HG03095 (cell line): Measurements from ENCODE around the gene SMIM23.

Experiments
- ATAC-seq: cut with Tn5 transposase; IDR thresholded peaks from one replicate; pipeline ENCODE4 v1.9.1; 2021; ENCODE audit warnings: moderate library complexity; ENCODE audit not compliant: unreplicated experiment

Gene SMIM23

GRCh38 chr5:171785517-171785916 is at the start of gene SMIM23:
SMIM23 (plus strand) TSS chr5:171785817; CDS start chr5:171785872, 55 bp downstream.
- no peak for ATAC-seq

DNA sequence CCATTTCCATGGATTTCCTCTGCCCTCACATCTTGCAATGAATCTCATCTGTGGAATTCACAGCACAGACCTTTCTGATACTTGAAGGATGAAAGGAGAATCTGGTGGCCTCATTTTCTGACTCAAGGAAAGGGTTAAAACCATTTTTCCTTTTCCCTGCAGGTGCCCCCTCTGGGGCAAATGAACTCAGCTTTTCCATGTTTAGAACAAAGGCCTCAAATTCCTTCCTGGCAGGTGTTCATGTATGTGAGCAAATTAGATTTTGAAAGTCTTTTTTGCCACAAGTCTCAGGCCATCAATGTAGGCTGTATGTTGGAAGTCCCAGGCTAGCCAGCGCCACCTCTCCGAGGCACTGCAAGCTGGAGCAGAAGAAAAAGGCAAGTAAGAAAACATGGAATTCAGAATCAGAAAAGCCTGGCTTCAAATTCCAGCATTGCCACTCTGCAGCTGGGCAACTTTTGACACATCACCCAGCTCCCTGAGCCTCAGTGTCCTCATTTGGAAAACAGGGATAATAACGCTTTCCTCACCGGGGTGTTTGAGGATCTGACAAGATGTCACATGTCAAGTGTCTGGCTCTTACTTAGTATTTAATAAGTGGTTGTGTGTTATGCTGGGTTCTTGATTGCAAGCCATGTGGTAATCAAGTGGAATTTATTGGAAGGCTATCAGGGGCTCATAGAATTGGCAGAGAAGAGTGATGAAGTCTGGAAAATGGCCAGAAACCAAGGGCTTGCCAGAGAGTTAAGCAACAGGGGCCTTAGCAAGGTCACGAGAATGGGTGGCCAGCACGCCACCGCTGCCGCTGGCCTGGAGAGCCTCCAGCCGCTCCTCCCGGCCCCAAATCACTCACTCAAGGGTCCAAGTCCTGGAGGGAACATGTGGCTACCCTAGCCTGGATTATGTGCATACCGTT is 48.4 kb upstream of the SMIM23 start:
- no peak for ATAC-seq

DNA sequence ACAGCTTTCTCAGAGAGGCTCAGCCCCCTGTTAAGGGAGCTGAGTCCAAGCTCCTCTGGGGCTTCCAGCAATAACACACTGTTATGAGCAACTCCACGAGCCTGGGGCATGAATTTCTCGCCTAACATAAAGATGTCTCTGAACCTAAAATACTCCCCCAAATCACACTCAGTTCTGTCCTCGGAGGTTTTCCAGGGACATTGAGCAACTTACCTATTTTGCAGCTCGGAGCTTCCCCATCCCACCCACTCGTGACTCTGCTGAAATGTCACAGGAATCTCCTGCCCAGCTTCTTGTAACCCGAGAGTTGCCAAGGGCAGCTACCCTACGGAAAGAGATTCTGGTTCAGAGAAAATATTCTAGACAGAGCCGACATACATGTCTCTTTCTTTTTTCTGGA is 47.1 kb upstream of the SMIM23 start:
- ATAC-seq, result no peak

- no peak for ATAC-seq
Observed at GRCh38 chr5:171739271-171739670, 46.3 kb upstream of the SMIM23 start.

DNA sequence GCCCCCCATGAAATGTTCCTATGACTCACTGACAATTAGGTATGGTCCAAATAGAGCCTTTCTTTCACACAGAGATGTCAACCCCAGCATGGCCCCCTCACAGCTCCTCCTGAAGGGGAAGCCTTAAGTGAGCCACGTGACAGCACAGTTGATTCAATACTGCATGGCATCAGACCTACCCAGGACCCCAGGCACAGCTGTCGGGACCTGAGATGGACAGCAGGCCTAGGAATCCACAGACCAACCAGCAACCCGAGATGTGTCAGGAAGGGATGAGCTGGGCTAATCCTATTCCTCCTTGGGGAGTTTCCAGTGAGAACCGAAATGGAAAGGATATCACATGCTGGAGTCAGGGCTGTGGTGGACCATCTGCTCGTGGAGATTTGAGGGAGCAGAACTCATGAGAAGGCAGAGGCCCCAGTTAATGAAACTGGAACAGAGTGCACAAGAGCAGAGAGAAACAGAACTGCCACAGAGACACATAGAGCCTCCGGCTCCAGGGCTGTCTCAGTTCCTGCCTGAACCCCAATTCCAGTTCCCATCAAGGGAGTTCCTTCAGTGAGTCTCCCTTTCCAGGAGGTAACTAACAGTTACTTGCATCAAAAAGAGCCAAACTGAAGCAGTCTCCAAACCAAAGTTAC is 42.1 kb upstream of the SMIM23 start:
- no peak for ATAC-seq

GRCh38 chr5:171744264-171744663 is 41.4 kb upstream of the SMIM23 start:
- ATAC-seq, result no peak

DNA sequence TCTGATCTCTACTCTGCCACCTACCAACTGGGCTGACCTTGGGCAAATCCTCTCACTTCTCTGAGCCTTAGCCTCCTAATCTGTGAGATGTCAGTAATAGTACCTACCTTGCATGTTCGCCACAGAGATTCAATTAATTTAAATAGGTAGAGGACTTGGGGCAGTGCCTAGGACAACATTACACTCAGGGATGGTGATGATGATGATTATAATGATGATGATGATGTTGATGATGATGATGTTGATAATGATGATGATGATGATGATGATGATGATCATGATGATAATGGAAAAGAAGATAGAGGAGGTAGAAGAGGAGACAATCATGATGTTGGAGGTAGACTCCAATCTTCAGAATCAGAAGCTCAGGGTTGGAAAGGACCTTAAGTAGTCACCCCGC is 40.7 kb upstream of the SMIM23 start:
- no peak for ATAC-seq

DNA sequence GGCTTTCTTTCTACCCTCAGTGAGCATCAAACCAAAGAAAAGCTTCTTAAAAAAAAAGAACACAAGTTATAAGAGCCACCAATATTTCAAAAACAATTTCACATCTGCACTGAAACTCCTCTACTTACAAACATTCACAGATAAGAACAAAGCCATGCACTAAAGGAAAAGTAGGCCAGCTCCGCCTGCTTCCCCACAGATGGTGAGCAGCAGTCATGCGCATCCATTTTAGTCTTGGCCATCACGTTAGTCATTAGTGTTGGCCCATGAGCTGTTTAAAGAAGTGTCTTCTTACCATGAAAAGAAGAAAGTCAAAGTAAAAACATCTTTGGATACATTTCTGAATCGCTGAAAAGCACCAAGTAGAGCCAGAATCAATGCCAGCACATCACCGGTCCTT is 40.0 kb upstream of the SMIM23 start:
- ATAC-seq, result no peak

GRCh38 chr5:171747061-171747859 is 38.4 kb upstream of the SMIM23 start:
- no peak for ATAC-seq

DNA sequence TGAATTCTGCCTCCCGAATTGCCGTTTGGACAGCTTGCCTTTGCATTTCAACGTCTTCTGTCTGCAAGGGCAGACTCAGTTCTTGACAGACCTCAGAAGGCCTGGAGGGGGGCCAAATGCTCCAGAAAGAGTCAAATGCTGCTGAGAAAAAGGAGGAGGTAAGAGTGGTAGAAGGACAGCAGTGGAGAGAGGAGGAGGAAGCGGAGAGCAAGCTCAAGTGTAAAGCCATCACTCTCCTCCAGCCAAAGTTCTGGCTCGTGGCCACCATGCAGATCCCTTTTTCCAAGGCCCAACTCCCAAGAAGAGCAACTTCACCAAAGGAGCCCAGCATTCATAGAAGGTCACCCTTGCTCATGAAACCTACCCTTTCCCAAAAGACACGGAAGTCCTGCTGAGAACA is 36.9 kb upstream of the SMIM23 start:
- no peak for ATAC-seq

- ATAC-seq, result no peak
Observed at GRCh38 chr5:171749365-171749764, 36.3 kb upstream of the SMIM23 start.

DNA sequence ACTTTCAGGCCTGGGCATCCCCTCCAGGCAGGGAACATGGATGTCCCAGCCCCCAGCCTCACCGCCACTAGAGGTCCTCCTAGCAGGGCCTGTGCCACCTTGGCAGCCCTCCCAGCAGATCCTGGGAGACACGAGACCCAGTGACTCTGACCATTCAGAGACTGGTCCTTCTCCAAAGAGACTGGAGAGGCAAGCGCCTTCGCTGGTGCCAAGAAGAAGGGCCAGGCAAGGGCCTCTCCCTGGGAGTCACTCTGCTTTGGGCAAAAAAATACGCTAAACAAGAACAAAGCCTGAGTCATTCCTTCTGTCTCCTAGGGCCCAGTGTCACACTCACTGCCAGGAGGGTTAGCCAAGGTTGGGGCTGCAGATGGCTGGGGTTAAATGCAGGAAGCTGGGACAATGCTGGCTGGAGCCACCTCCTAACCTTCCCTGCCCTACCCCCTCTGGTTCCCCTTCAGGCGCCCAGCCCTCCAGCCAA is 35.3 kb upstream of the SMIM23 start:
- no peak for ATAC-seq

DNA sequence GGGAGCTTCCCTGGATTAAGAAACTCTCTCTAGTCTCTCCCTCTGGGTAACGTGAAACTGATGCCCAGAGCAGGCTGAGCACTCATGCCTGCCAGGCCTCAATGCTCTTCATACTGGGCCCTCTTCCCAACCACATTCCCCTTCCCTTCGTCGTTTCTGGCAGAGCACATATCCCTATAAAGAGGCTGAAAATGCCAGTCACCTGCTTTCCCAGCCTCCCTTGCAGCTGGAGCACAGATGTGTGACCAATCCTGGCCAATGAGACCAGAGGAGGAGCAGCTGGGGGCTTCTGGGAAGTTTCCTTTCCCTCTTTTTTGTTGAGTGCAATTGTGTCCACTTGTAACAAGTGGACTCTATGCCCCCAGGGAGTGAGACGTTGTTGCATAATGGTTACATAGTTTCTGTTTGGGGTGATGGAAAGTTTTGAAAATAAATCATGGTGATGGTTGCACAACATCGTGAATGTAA is 30.2 kb upstream of the SMIM23 start:
- ATAC-seq, result no peak

GRCh38 chr5:171757853-171758535 is 27.6 kb upstream of the SMIM23 start:
- ATAC-seq, result no peak

- no peak for ATAC-seq
Observed at GRCh38 chr5:171759777-171760176, 25.8 kb upstream of the SMIM23 start.

DNA sequence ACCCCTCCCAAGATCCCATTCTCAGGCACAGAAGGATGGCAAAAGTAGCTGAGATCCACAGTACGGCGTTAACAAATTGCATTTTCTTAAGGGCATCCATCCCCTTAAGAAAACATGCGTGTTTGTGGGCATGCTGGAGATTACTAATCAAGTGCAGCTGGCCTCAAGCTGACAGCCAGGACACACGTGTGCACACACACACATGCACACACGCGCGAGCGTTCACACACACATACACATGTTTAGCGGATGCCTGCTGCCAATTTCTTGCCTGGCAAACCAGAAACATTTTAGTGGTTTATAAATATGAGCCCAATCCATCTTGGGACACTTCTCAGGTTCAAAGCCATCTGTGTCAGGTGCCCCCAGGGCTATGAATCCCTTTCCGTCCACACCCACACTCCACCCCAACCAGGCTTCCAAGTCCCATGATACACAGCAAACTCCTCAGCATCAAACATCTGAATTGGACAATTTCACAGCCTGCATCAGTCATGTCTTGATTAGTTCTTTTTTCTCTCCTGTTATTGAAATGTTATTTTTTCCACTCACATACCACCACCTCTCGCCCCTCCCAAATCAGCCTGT is 23.5 kb upstream of the SMIM23 start:
- no peak for ATAC-seq

GRCh38 chr5:171762903-171763302 is 22.7 kb upstream of the SMIM23 start:
- ATAC-seq, result no peak

DNA sequence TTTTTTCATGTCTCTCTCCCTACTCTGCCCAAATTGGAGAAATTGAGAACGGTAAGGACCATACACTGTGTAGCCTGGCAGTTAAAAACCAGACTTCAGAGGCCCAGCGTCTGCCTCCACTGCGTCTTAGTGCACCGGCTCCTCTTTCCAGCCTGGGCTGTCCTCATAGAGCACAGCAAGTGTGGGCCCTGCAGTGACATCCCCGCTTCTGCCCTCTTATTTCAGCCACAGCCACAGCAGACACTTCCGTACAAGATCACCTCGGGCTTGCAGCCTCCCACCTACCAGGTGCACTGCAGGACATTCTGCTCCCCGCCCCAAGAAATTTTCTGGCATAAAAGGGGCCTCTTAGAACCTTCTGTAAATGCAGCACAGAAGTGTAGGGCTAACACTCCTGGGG is 21.4 kb upstream of the SMIM23 start:
- ATAC-seq, result no peak

GRCh38 chr5:171766875-171767274 is 18.7 kb upstream of the SMIM23 start:
- ATAC-seq, result no peak

GRCh38 chr5:171770153-171770552 is 15.5 kb upstream of the SMIM23 start:
- ATAC-seq, result no peak
